Thyroid gland (tissue), 4 donors: ENCODE measurements around the gene TBC1D5.

Experiments
- CTCF ChIP-seq, 6 experiments: fragments of 200-600 bp in 3 of 6; fragments of 450-650 bp in 3 of 6; sonication (generic) in 3 of 6; IDR thresholded peaks; one replicate each; pipeline ENCODE4 v1.5.1; 2016 to 2019; ENCODE audit warnings: antibody characterized with exemption in 6 of 6, mild to moderate bottlenecking in 2 of 6, inconsistent platforms in 1 of 6, moderate library complexity in 1 of 6
- POLR2A ChIP-seq, 2 donors: fragments of 450-650 bp; IDR thresholded peaks; one replicate each; pipeline ENCODE4 v1.6.1; 2017; ENCODE audit warnings: antibody characterized with exemption in 2 of 2, mild to moderate bottlenecking in 2 of 2, moderate library complexity in 1 of 2

DNA sequence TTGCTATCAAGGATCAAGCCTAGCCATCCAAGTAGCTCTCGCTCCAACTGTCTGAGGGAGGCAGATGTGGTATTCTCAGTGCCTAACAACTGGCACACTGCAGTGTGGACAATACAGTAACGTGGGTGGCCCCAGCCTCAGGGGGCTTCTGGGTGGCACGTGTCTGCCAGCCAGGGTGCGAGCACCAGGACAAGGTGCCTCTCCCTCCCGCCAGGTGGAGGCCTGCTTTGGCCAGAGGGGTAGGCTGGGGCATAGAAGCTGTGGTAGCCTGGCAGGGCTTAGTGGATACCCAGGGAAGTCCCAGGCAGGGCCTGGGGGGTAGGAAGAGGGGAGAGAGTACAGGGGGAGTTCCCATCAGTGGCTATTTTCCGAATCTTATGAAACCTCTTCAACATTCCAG is 623.7 kb downstream of the TBC1D5 start:
- no peak for TF ChIP-seq POLR2A (IDR thresholded peaks at IDR 0.05)
- no peak for TF ChIP-seq CTCF (IDR thresholded peaks at IDR 0.05)
